Ovary (tissue), 9 donors: ENCODE measurements around the gene KDM5A. TPM values are rescaled to one million over a fixed set of nuclear protein-coding genes. Genes with fewer than 3 reads are reported as not detected.

Experiments
- DNase-seq, 5 donors: peaks; one replicate each; pipeline ENCODE4 v3.0.0-alpha.2; 2019 to 2020
- H3K27ac ChIP-seq, 2 donors: fragments of 200-600 bp; one replicate each; pipeline versions ENCODE4 v1.5.1 to v1.8.0; 2019 to 2022
- H3K27me3 ChIP-seq: fragments of 200-600 bp; one replicate; pipeline ENCODE4 v1.8.0; 2022
- H3K36me3 ChIP-seq: fragments of 200-600 bp; sonication (generic); one replicate; pipeline ENCODE4 v1.5.1; 2019
- H3K4me1 ChIP-seq: one replicate; pipeline ENCODE4 v1.8.1; 2013; ENCODE audit warnings: mild to moderate bottlenecking, moderate library complexity; ENCODE audit not compliant: insufficient read depth
- H3K4me3 ChIP-seq: fragments of 200-600 bp; sonication (generic); one replicate; pipeline ENCODE4 v1.5.1; 2017
- H3K9me3 ChIP-seq, 2 donors: fragments of 200-600 bp in 1 of 2; sonication (generic) in 1 of 2; one replicate each; pipeline versions ENCODE4 v1.5.1 to v1.8.1; 2013 to 2019; ENCODE audit warnings: mild to moderate bottlenecking in 1 of 2, moderate library complexity in 1 of 2
- CTCF ChIP-seq, 3 donors: fragments of 450-650 bp in 2 of 3; fragments of 200-600 bp in 1 of 3; IDR thresholded peaks; one replicate each; pipeline versions ENCODE4 v1.5.1 to v1.8.0; 2016 to 2022; ENCODE audit warnings: antibody characterized with exemption in 3 of 3, mild to moderate bottlenecking in 1 of 3
- EP300 ChIP-seq: sonication (generic); formaldehyde crosslinking; IDR thresholded peaks from one replicate; pipeline ENCODE4 v1.6.1; 2017; ENCODE audit warnings: antibody characterized with exemption
- POLR2A ChIP-seq: fragments of 450-650 bp; IDR thresholded peaks from one replicate; pipeline ENCODE4 v1.6.1; 2017; ENCODE audit warnings: antibody characterized with exemption, mild to moderate bottlenecking, moderate library complexity
- WGBS, 3 donors: extraction: QIAGEN DNeasy Blood & Tissue Kit in 1 of 3; methylation state at CpG; one replicate each; pipeline versions ENCODE4 v1.1.5 to v1.1.7; 2013 to 2017; 5-methylcytosine and 5-hydroxymethylcytosine counted together
- intact Hi-C, 4 donors: fragments of 100-400 bp; cut with DNase I; formaldehyde crosslinking; loops; one replicate each; pipeline versions ENCODE4 v1.11.0 to v1.15.1; 2022 to 2023
- polyA plus RNA-seq, 2 donors: library from polyadenylated mRNA; stranded (reverse); fragments of 200-250 nt in 1 of 2; fragments of 350-450 nt in 1 of 2; fragmentation: Illumina TruSeq in 1 of 2; extraction: RNeasy Lipid Tissue Mini Kit (QIAGEN cat#74804) in 1 of 2; gene quantifications; one replicate each; pipeline ENCODE4 v1.2.3, GENCODE V29; 2013 to 2014
- total RNA-seq, 7 donors: library from RNA; depleted of rRNA in 2 of 7; stranded (reverse); fragments of >200 nt in 2 of 7; fragmentation: NEBNext Ultra II Directional in 3 of 7; extraction: Animal tissue kit (Norgen Biotek cat#: 25700) in 3 of 7; gene quantifications; one replicate each; pipeline versions ENCODE4 v1.1.0 to v1.2.4, GENCODE V29; 2016 to 2023
- donor health status: DM: no; HTN: no; CAD: no; lungs with moderate emphysema.
- donor health status: DM: no; HTN: no; CAD: no.
- donor health status: Bipolar disorder and iron deficiency.
- donor health status: DM: yes; HTN: yes; CAD: no.
- donor health status: DM: no; HTN: no; CAD: no.
- donor health status: DM: yes; HTN: yes; CAD: no.

The KDM5A gene
- total and polyA plus RNA-seq, 9 donors, result 11.6 to 69.9 (median 56.5) TPM

GRCh38 chr12:337039-337438 is 52.1 kb downstream of the KDM5A start:
- intact Hi-C loops, result no loop called here
- no peak overlapping the region for H3K27ac ChIP-seq
- TF ChIP-seq CTCF (IDR thresholded peaks at IDR 0.05), result no peak
- TF ChIP-seq POLR2A, result no peak
- no peak for TF ChIP-seq EP300
- DNase-seq, result no peak
- no peaks in the 10 kb centered on the region for H3K27me3 ChIP-seq
- H3K9me3 ChIP-seq, result no peaks in the 10 kb centered on the region
- H3K4me3 ChIP-seq, result no peak overlapping the region
- peaks cover 4% of the 10 kb centered on the region for H3K4me1 ChIP-seq
- 85 to 89% (median 86%) methylated on average over 6 of the region's 6 CpGs for WGBS, 3 donors
- no peaks in the 10 kb centered on the region for H3K36me3 ChIP-seq

- TF ChIP-seq EP300, result no peak
- no peak for TF ChIP-seq CTCF (IDR thresholded peaks at IDR 0.05)
- no peak for TF ChIP-seq POLR2A
- H3K27me3 ChIP-seq, result no peaks in the 10 kb centered on the region
- H3K27ac ChIP-seq, result no peak overlapping the region
- 27 to 36% (median 29%) methylated on average over 1 of the region's 1 CpG for WGBS, 3 donors
- no peak for DNase-seq
- H3K4me1 ChIP-seq, result no peaks in the 10 kb centered on the region
- H3K9me3 ChIP-seq, result no peaks in the 10 kb centered on the region
- intact Hi-C loops, result no loop called here
- no peaks in the 10 kb centered on the region for H3K36me3 ChIP-seq
- H3K4me3 ChIP-seq, result no peak overlapping the region
These were observed 55.0 kb downstream of the KDM5A start for GRCh38 chr12:334125-334524.

GRCh38 chr12:332581-333205 is 56.4 kb downstream of the KDM5A start:
- WGBS, 3 donors, result 66 to 79% (median 74%) methylated on average over 2 of the region's 2 CpGs
- Histone ChIP-seq H3K4me1 (no peaks in the 10 kb centered on the region), H3K36me3 (no peaks in the 10 kb centered on the region), H3K4me3 (no peak overlapping the region), H3K27ac (no peak overlapping the region), H3K27me3 (no peaks in the 10 kb centered on the region), H3K9me3 (no peaks in the 10 kb centered on the region)
- DNase-seq, result no peak
- intact Hi-C loops, result no loop called here
- TF ChIP-seq EP300 (no peak), CTCF (IDR thresholded peaks at IDR 0.05) (no peak), POLR2A (no peak)

GRCh38 chr12:331287-331686 is 57.8 kb downstream of the KDM5A start:
- Histone ChIP-seq H3K9me3 (no peaks in the 10 kb centered on the region), H3K4me3 (no peak overlapping the region), H3K27ac (no peak overlapping the region), H3K4me1 (no peaks in the 10 kb centered on the region), H3K36me3 (no peaks in the 10 kb centered on the region), H3K27me3 (no peaks in the 10 kb centered on the region)
- no peak for TF ChIP-seq CTCF (IDR thresholded peaks at IDR 0.05)
- TF ChIP-seq POLR2A, result no peak
- TF ChIP-seq EP300, result no peak
- intact Hi-C loops, result no loop called here
- DNase-seq, result no peak
- WGBS, 3 donors, result 84 to 91% (median 86%) methylated on average over 1 of the region's 1 CpG
